Uterus (tissue), 4 donors: ENCODE results near the gene NHERF1. TPM values are rescaled to one million over a fixed set of nuclear protein-coding genes. Genes with fewer than 3 reads are reported as not detected.

Source experiments
- DNase-seq, 2 donors: peaks; one replicate each; pipeline ENCODE4 v3.0.0-alpha.2; 2019 to 2020
- H3K27ac ChIP-seq, 2 donors: fragments of 200-600 bp; sonication (generic); 1 replicate in 1 of 2; 2 replicates in 1 of 2; pipeline ENCODE4 v1.5.1; 2016 to 2018
- H3K27me3 ChIP-seq, 2 donors: fragments of 200-600 bp; sonication (generic); one replicate each; pipeline ENCODE4 v1.5.1; 2018 to 2019; ENCODE audit warnings: control low read depth in 1 of 2
- H3K36me3 ChIP-seq, 2 donors: fragments of 200-600 bp; sonication (generic); one replicate each; pipeline ENCODE4 v1.5.1; 2019; ENCODE audit warnings: control low read depth in 1 of 2
- H3K4me1 ChIP-seq, 2 donors: fragments of 200-600 bp; sonication (generic); one replicate each; pipeline ENCODE4 v1.5.1; 2018 to 2019; ENCODE audit warnings: control low read depth in 1 of 2
- H3K4me3 ChIP-seq, 2 donors: fragments of 200-600 bp; sonication (generic); 1 replicate in 1 of 2; 2 replicates in 1 of 2; pipeline ENCODE4 v1.5.1; 2018 to 2019; ENCODE audit warnings: mild to moderate bottlenecking in 1 of 2
- H3K9me3 ChIP-seq, 2 donors: fragments of 200-600 bp; sonication (generic); one replicate each; pipeline ENCODE4 v1.5.1; 2019; ENCODE audit warnings: control low read depth in 1 of 2
- CTCF ChIP-seq, 4 experiments: fragments of 200-600 bp in 2 of 4; fragments of 450-650 bp in 2 of 4; sonication (generic) in 2 of 4; IDR thresholded peaks; one replicate each; pipeline ENCODE4 v1.5.1; 2016 to 2019; ENCODE audit warnings: antibody characterized with exemption in 4 of 4, mild to moderate bottlenecking in 2 of 4, moderate library complexity in 1 of 4
- POLR2A ChIP-seq, 2 donors: fragments of 450-650 bp; IDR thresholded peaks; one replicate each; pipeline ENCODE4 v1.6.1; 2016; ENCODE audit warnings: antibody characterized with exemption in 2 of 2, mild to moderate bottlenecking in 1 of 2, moderate library complexity in 1 of 2
- intact Hi-C: fragments of 100-400 bp; cut with DNase I; formaldehyde crosslinking; loops from one replicate; pipeline ENCODE4 v1.15.1; 2023; ENCODE audit warnings: low total_unique reads
- total RNA-seq, 4 donors: library from RNA; depleted of rRNA in 3 of 4; stranded (reverse); fragments of >200 nt in 3 of 4; gene quantifications; one replicate each; pipeline versions ENCODE4 v1.1.0 to v1.2.4, GENCODE V29; 2014 to 2023
- donor health status: DM: yes; HTN: yes; CAD: no.

NHERF1 gene
- total RNA-seq, 4 donors from 2014 or later, result 3.3 to 16.9 (median 12.0) TPM

GRCh38 chr17:74768069-74768762 is 19.8 kb downstream of the NHERF1 start:
- H3K27ac ChIP-seq, result no peak overlapping the region
- no peak overlapping the region for H3K4me3 ChIP-seq
- intact Hi-C loops, result no loop called here
- no peaks in the 10 kb centered on the region for H3K4me1 ChIP-seq
- H3K27me3 ChIP-seq, result no peaks in the 10 kb centered on the region
- no peaks in the 10 kb centered on the region for H3K9me3 ChIP-seq
- no peak for DNase-seq
- no peaks in the 10 kb centered on the region for H3K36me3 ChIP-seq
- TF ChIP-seq POLR2A (IDR thresholded peaks at IDR 0.05) (no peak), CTCF (IDR thresholded peaks at IDR 0.05) (no peak)

- no peaks in the 10 kb centered on the region for H3K9me3 ChIP-seq
- no peaks in the 10 kb centered on the region for H3K4me1 ChIP-seq
- no peak overlapping the region for H3K4me3 ChIP-seq
- intact Hi-C loops, result no loop called here
- no peak for DNase-seq
- no peak for TF ChIP-seq CTCF (IDR thresholded peaks at IDR 0.05)
- no peak for TF ChIP-seq POLR2A (IDR thresholded peaks at IDR 0.05)
- H3K36me3 ChIP-seq, result no peaks in the 10 kb centered on the region
- H3K27ac ChIP-seq, result no peak overlapping the region
- H3K27me3 ChIP-seq, result no peaks in the 10 kb centered on the region
Observed at GRCh38 chr17:74768763-74769114, 20.3 kb downstream of the NHERF1 start.

GRCh38 chr17:74769266-74769855 is 20.9 kb downstream of the NHERF1 start:
- no peak for TF ChIP-seq POLR2A (IDR thresholded peaks at IDR 0.05)
- no peak for TF ChIP-seq CTCF (IDR thresholded peaks at IDR 0.05)
- no peak overlapping the region for H3K4me3 ChIP-seq
- H3K27ac ChIP-seq, result no peak overlapping the region
- no peaks in the 10 kb centered on the region for H3K36me3 ChIP-seq
- H3K4me1 ChIP-seq, result no peaks in the 10 kb centered on the region
- intact Hi-C loops, result no loop called here
- no peak for DNase-seq
- H3K27me3 ChIP-seq, result no peaks in the 10 kb centered on the region
- no peaks in the 10 kb centered on the region for H3K9me3 ChIP-seq

- TF ChIP-seq CTCF (IDR thresholded peaks at IDR 0.05) (no peak), POLR2A (IDR thresholded peaks at IDR 0.05) (no peak)
Observed at GRCh38 chr17:74769856-74770497, 21.5 kb downstream of the NHERF1 start.

More at GRCh38 chr17:74769856-74770497, 21.5 kb downstream of the NHERF1 start:
- intact Hi-C loops, result no loop called here
- Histone ChIP-seq H3K36me3 (no peaks in the 10 kb centered on the region), H3K4me1 (no peaks in the 10 kb centered on the region), H3K4me3 (no peak overlapping the region), H3K27ac (no peak overlapping the region), H3K27me3 (no peaks in the 10 kb centered on the region), H3K9me3 (no peaks in the 10 kb centered on the region)
- no peak for DNase-seq
